Activated T-cell treated with anti-CD3 and anti-CD28 coated beads, Interleukin-2, amount 50 U/mL, for 72 hours (primary cell): Measurements from ENCODE around the gene PAM. TPM values are rescaled to one million over a fixed set of nuclear protein-coding genes. Genes with fewer than 3 reads are reported as not detected.
"Not testable (repeated sequence)": the region's sequence is repeated elsewhere in the genome, so short reads cannot be mapped to it uniquely, and the experiment has no call there.

ENCODE experiments used
- ATAC-seq, 2 donors: fragments of 150-1000 bp; cut with Tn5 transposase; replicated peaks in 1 of 2; 2 replicates each; pipeline ENCODE4 v1.10.0; 2021; ENCODE audit warnings: moderate library complexity in 2 of 2, mild to moderate bottlenecking in 1 of 2
- DNase-seq, 2 donors: peaks; one replicate each; pipeline ENCODE4 v3.0.0; 2021 to 2022; ENCODE audit warnings: mixed read lengths in 1 of 2
- H3K27ac Mint-ChIP-seq: one replicate; pipeline ENCODE4 v1.8.0; 2022; ENCODE audit warnings: mild to moderate bottlenecking, moderate library complexity, mixed read lengths
- H3K27me3 Mint-ChIP-seq: one replicate; pipeline ENCODE4 v1.8.0; 2022; ENCODE audit warnings: low read depth, mixed read lengths
- H3K36me3 Mint-ChIP-seq, 2 donors: one replicate each; pipeline ENCODE4 v1.8.0; 2022; ENCODE audit warnings: mixed read lengths in 2 of 2, mild to moderate bottlenecking in 1 of 2; ENCODE audit not compliant: insufficient read depth in 2 of 2
- H3K4me1 Mint-ChIP-seq: one replicate; pipeline ENCODE4 v1.8.0; 2022; ENCODE audit warnings: low read depth, mixed read lengths
- H3K4me3 Mint-ChIP-seq, 2 donors: one replicate each; pipeline ENCODE4 v1.8.0; 2022; ENCODE audit warnings: mild to moderate bottlenecking in 2 of 2, mixed read lengths in 2 of 2, moderate library complexity in 2 of 2
- H3K9me3 Mint-ChIP-seq, 2 donors: one replicate each; pipeline ENCODE4 v1.8.0; 2022; ENCODE audit warnings: mixed read lengths in 2 of 2
- total RNA-seq, 2 donors: library from RNA; stranded (reverse); gene quantifications; one replicate each; pipeline ENCODE4 v1.2.3, GENCODE V29; 2022

The PAM gene
- total RNA-seq, 2 donors from 2014 or later: 41.7 to 56.6 TPM

GRCh38 chr5:102975045-102975444 is 219.9 kb downstream of the PAM start:
- DNase-seq (no peak), ATAC-seq (no peak)
- Mint-ChIP-seq H3K9me3 (no peaks in the 10 kb centered on the region), H3K36me3 (peaks cover 1 to 7% of the 10 kb centered on the region in 2 donors), H3K27me3 (no peaks in the 10 kb centered on the region), H3K27ac (no peak overlapping the region), H3K4me3 (no peak overlapping the region), H3K4me1 (no peaks in the 10 kb centered on the region)

GRCh38 chr5:102975457-102976182 is 220.5 kb downstream of the PAM start:
- H3K9me3 Mint-ChIP-seq: no peaks in the 10 kb centered on the region
- peaks cover 1 to 7% of the 10 kb centered on the region in 2 donors for H3K36me3 Mint-ChIP-seq
- DNase-seq: no peak
- no peaks in the 10 kb centered on the region for H3K4me1 Mint-ChIP-seq
- H3K4me3 Mint-ChIP-seq: no peak overlapping the region
- ATAC-seq: no peak
- no peaks in the 10 kb centered on the region for H3K27me3 Mint-ChIP-seq
- no peak overlapping the region for H3K27ac Mint-ChIP-seq

DNA sequence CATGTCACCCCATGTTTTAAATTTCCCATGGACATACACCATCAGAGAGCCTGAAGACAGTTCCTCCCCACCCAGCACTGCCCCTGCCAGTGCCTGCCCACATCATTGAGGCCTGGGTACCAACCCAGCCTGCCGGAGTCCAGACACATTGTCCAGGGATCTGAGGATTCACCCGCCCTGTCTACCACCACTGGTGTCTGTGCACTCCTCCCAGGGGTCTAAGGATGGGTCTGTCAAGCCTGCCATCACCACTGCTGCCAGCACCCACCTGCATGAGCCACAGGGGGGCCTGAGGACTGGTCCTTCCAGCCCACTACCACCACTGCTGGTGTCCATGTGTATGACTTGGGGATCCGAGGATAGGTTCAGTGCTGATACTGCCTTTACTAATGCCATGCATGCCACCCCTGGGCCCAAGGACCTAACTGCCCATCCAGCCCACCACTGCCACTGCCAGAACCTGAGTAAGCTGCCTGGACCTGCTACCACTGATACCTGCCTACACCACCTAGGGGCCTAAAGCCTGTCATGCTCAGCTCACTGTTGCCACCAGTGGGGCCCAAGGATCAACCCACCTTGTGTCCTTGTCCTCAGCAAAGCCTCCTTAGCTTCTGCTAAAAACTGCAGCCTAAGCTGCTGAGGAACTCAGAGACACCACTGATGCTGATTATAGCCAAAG is 227.0 kb downstream of the PAM start:
- Mint-ChIP-seq H3K4me3 (no peak overlapping the region), H3K27me3 (no peaks in the 10 kb centered on the region), H3K36me3 (peaks cover 9 to 18% of the 10 kb centered on the region in 2 donors), H3K9me3 (peaks cover 0 to 7% of the 10 kb centered on the region in 2 donors), H3K4me1 (no peaks in the 10 kb centered on the region), H3K27ac (no peak overlapping the region)
- ATAC-seq: no peak
- DNase-seq: no peak

- Mint-ChIP-seq H3K27ac (no peak overlapping the region), H3K4me3 (no peak overlapping the region), H3K4me1 (no peaks in the 10 kb centered on the region), H3K27me3 (no peaks in the 10 kb centered on the region), H3K36me3 (peaks cover 6 to 14% of the 10 kb centered on the region in 2 donors), H3K9me3 (peaks cover 0 to 7% of the 10 kb centered on the region in 2 donors)
- DNase-seq (no peak), ATAC-seq (no peak)
Measured at GRCh38 chr5:102986074-102986473, 231.0 kb downstream of the PAM start.

GRCh38 chr5:102988459-102988858 is 233.4 kb downstream of the PAM start:
- no peak for ATAC-seq
- no peak for DNase-seq
- H3K27me3 Mint-ChIP-seq: no peaks in the 10 kb centered on the region
- H3K4me1 Mint-ChIP-seq: no peaks in the 10 kb centered on the region
- H3K9me3 Mint-ChIP-seq: peaks cover 0 to 2% of the 10 kb centered on the region in 2 donors
- no peaks in the 10 kb centered on the region for H3K36me3 Mint-ChIP-seq
- H3K4me3 Mint-ChIP-seq: no peak overlapping the region
- peak overlapping the region; percentile 26 for H3K27ac Mint-ChIP-seq

DNA sequence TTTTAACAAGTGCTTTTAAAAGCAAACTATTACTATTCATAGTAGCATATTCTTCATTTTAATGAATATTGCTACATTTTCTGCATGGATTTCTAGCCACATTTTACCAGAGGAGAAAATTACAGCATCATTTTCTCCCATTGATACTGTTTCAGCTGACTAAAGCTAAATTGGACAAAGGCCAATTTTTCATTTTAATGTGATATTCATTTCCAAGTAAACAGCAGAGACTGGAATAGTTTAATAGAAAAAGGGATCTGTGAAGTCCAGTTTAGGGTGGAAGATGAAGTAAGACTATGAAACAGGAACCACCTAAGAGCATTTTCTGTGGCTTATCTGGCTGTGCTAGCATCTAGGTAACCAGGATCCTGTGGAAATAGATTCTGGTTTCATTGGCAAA is 236.7 kb downstream of the PAM start:
- peaks cover 8% of the 10 kb centered on the region for H3K4me1 Mint-ChIP-seq
- no peak for DNase-seq
- H3K4me3 Mint-ChIP-seq: no peak overlapping the region
- no peak overlapping the region for H3K27ac Mint-ChIP-seq
- ATAC-seq: no peak
- no peaks in the 10 kb centered on the region for H3K36me3 Mint-ChIP-seq
- H3K27me3 Mint-ChIP-seq: no peaks in the 10 kb centered on the region
- H3K9me3 Mint-ChIP-seq: no peaks in the 10 kb centered on the region

DNA sequence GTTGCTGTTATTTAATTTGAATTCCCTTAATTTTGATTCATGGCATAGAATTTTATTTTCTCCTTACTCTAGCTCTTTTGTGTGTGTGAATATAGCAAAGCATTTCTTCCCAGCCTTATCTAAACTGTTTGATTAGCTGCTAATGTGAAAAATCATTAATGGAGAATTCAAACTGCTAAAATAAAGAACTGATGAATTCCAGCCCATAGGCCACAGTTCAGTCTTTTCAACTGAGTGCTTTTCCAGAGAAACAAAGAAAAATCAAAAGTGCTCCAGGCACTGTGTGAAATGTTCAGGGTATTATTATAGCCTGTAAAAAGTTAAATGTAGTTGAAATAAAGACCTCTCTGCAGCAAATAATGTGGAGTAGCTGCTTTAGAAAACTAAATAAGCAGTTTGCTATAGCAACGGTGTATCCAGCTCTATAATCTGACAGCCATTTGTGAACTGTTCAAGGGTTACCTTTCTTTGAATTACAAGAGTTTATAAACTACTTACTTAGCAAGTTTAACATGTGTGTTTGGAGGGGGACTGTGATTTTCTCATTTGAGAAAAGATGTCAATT is 241.0 kb downstream of the PAM start:
- Mint-ChIP-seq H3K4me1 (peaks cover 8% of the 10 kb centered on the region), H3K27ac (no peak overlapping the region), H3K4me3 (no peak overlapping the region), H3K9me3 (no peaks in the 10 kb centered on the region), H3K27me3 (no peaks in the 10 kb centered on the region), H3K36me3 (peaks cover 1% of the 10 kb centered on the region in 2 donors)
- DNase-seq (no peak), ATAC-seq (no peak)

DNA sequence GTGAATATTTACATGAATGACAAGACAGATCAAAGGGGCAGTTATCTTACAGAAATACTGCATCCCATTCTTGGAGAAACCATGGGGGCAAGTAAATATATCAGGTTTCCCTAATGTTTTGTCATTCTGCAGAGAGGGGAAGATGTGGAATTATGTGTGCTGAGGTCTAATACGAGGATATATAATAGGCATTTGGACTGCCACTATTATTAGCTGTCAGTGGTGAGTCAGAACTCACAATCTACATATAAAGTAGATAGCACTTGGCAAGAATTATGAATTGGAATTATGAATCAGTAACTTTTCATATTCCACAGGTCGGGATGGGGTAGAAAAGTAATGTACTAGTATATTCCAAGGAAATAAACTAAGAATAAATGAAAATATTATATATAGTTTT is 243.1 kb downstream of the PAM start:
- no peak for ATAC-seq
- H3K4me3 Mint-ChIP-seq: no peak overlapping the region
- DNase-seq: no peak
- H3K27ac Mint-ChIP-seq: no peak overlapping the region
- H3K4me1 Mint-ChIP-seq: peaks cover 8% of the 10 kb centered on the region
- H3K36me3 Mint-ChIP-seq: peaks cover 1% of the 10 kb centered on the region in 2 donors
- no peaks in the 10 kb centered on the region for H3K9me3 Mint-ChIP-seq
- H3K27me3 Mint-ChIP-seq: no peaks in the 10 kb centered on the region

- peaks cover 8% of the 10 kb centered on the region for H3K4me1 Mint-ChIP-seq
- no peak overlapping the region for H3K4me3 Mint-ChIP-seq
Measured at GRCh38 chr5:102999191-102999590, 244.1 kb downstream of the PAM start.

DNA sequence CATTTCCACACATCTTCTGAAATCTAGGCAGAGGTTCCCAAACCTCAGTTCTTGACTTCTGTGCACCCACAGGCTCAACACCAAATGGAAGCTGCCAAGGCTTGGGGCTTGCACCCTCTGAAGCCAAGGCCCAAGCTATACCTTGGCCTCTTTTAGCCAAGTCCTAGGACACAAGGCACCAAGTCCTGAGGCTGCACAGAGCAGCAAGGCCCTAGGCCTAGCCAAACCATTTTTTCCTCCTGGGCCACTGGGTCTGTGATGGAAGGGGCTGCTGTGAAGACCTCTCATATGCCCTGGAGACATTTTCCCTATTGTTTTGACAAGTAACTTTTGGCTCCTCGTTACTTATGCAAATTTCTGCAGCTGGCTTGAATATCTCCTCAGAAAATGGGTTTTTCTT is 244.5 kb downstream of the PAM start:
- H3K36me3 Mint-ChIP-seq, H3K4me3 Mint-ChIP-seq, H3K27ac Mint-ChIP-seq, H3K4me1 Mint-ChIP-seq, DNase-seq, H3K27me3 Mint-ChIP-seq, H3K9me3 Mint-ChIP-seq, ATAC-seq: not testable (repeated sequence)

More at GRCh38 chr5:102999191-102999590, 244.1 kb downstream of the PAM start:
- Mint-ChIP-seq H3K36me3 (peaks cover 1% of the 10 kb centered on the region in 2 donors), H3K27me3 (no peaks in the 10 kb centered on the region), H3K9me3 (no peaks in the 10 kb centered on the region), H3K27ac (no peak overlapping the region)
- DNase-seq (no peak), ATAC-seq (no peak)

GRCh38 chr5:103000089-103000488 is 245.0 kb downstream of the PAM start:
- H3K36me3 Mint-ChIP-seq: peaks cover 1% of the 10 kb centered on the region in 2 donors
- no peak overlapping the region for H3K4me3 Mint-ChIP-seq
- ATAC-seq (no peak), DNase-seq (no peak)
- H3K4me1 Mint-ChIP-seq: peaks cover 4% of the 10 kb centered on the region
- no peaks in the 10 kb centered on the region for H3K9me3 Mint-ChIP-seq
- no peak overlapping the region for H3K27ac Mint-ChIP-seq
- no peaks in the 10 kb centered on the region for H3K27me3 Mint-ChIP-seq

DNA sequence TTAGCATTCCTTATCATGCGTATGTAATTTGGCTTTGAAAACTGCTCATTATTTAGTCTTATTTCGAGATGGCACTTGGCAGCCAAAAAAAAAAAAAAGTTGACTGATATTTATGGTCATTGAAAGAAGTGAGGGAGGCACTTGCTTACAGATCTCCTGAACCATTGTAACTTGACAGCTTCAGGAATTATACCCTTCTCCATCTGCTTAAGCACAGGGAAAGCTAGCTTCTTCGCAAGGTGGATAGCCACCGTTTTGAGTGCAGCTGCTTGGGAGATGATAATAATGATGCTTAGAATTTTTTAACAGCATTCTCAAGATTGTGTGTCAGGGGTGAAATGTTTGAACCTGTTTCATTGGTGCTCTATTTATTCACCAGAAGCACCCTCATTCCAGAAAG is 248.8 kb downstream of the PAM start:
- no peaks in the 10 kb centered on the region for H3K4me1 Mint-ChIP-seq
- H3K4me3 Mint-ChIP-seq: no peak overlapping the region
- no peak overlapping the region for H3K27ac Mint-ChIP-seq
- no peak for DNase-seq
- peaks cover 2 to 4% of the 10 kb centered on the region in 2 donors for H3K36me3 Mint-ChIP-seq
- no peak for ATAC-seq
- no peaks in the 10 kb centered on the region for H3K27me3 Mint-ChIP-seq
- H3K9me3 Mint-ChIP-seq: no peaks in the 10 kb centered on the region

GRCh38 chr5:103005276-103005675 is 250.2 kb downstream of the PAM start:
- Mint-ChIP-seq H3K9me3 (no peaks in the 10 kb centered on the region), H3K27me3 (no peaks in the 10 kb centered on the region), H3K4me1 (no peaks in the 10 kb centered on the region), H3K4me3 (no peak overlapping the region), H3K27ac (no peak overlapping the region), H3K36me3 (peaks cover 4% of the 10 kb centered on the region in 2 donors)
- no peak for ATAC-seq
- no peak for DNase-seq
